GM18868 (cell line): ENCODE data around the gene NRF1.
"Not testable (repeated sequence)": the region's sequence is repeated elsewhere in the genome, so short reads cannot be mapped to it uniquely, and the experiment has no call there.

Experiments
- ATAC-seq: cut with Tn5 transposase; IDR thresholded peaks from one replicate; pipeline ENCODE4 v1.9.1; 2021; ENCODE audit warnings: mild to moderate bottlenecking, moderate library complexity; ENCODE audit not compliant: unreplicated experiment

The NRF1 gene

GRCh38 chr7:129779602-129780256 lies 168.2 kb downstream of the NRF1 start:
- ATAC-seq, result no peak

GRCh38 chr7:129780257-129780973 lies 168.9 kb downstream of the NRF1 start:
- no peak for ATAC-seq

- ATAC-seq, result no peak
Observed at GRCh38 chr7:129780974-129781927, 169.7 kb downstream of the NRF1 start.

- no peak for ATAC-seq
Observed at GRCh38 chr7:129781928-129782817, 170.7 kb downstream of the NRF1 start.

GRCh38 chr7:129782818-129783583 lies 171.5 kb downstream of the NRF1 start:
- ATAC-seq, result no peak

GRCh38 chr7:129783584-129783919 lies 172.0 kb downstream of the NRF1 start:
- ATAC-seq, result no peak

GRCh38 chr7:129784437-129784782 lies 172.9 kb downstream of the NRF1 start:
- ATAC-seq, result no peak

- no peak for ATAC-seq
Observed at GRCh38 chr7:129784783-129785684, 173.5 kb downstream of the NRF1 start.

GRCh38 chr7:129785685-129786514 lies 174.4 kb downstream of the NRF1 start:
- no peak for ATAC-seq

- ATAC-seq, result no peak
Observed at GRCh38 chr7:129786825-129787563, 175.5 kb downstream of the NRF1 start.

GRCh38 chr7:129789000-129789399 lies 177.5 kb downstream of the NRF1 start:
- no peak for ATAC-seq

- no peak for ATAC-seq
Observed at GRCh38 chr7:129789652-129790051, 178.1 kb downstream of the NRF1 start.

- no peak for ATAC-seq
Observed at GRCh38 chr7:129790136-129790535, 178.6 kb downstream of the NRF1 start.

- no peak for ATAC-seq
Observed at GRCh38 chr7:129792721-129793120, 181.2 kb downstream of the NRF1 start.

- no peak for ATAC-seq
Observed at GRCh38 chr7:129793506-129794310, 182.2 kb downstream of the NRF1 start.

- ATAC-seq, result not testable (repeated sequence)
Observed at GRCh38 chr7:129794461-129794860, 182.9 kb downstream of the NRF1 start.
